GM21526 (cell line): ENCODE measurements around the gene HSPB3.
"Not testable (repeated sequence)": the region's sequence is repeated elsewhere in the genome, so short reads cannot be mapped to it uniquely, and the experiment has no call there.

Experiments
- ATAC-seq: cut with Tn5 transposase; IDR thresholded peaks from one replicate; pipeline ENCODE4 v1.9.1; 2021; ENCODE audit warnings: moderate library complexity; ENCODE audit not compliant: unreplicated experiment, low FRiP score

HSPB3 gene

GRCh38 chr5:54455413-54456157 is at the start of gene HSPB3:
Gene HSPB3, plus strand, starts transcription at chr5:54455699. Its CDS starts 91 bp downstream, at chr5:54455790.
- ATAC-seq: no peak

- no peak for ATAC-seq
These were observed 44.3 kb upstream of the HSPB3 start for GRCh38 chr5:54411176-54411575.

GRCh38 chr5:54412913-54413312 is 42.6 kb upstream of the HSPB3 start:
- ATAC-seq: no peak

- no peak for ATAC-seq
These were observed 40.4 kb upstream of the HSPB3 start for GRCh38 chr5:54415147-54415546.

GRCh38 chr5:54415896-54416601 is 39.5 kb upstream of the HSPB3 start:
- no peak for ATAC-seq

GRCh38 chr5:54419573-54420423 is 35.7 kb upstream of the HSPB3 start:
- not testable (repeated sequence) for ATAC-seq

GRCh38 chr5:54420511-54420910 is 35.0 kb upstream of the HSPB3 start:
- ATAC-seq: not testable (repeated sequence)

GRCh38 chr5:54421976-54422375 is 33.5 kb upstream of the HSPB3 start:
- no peak for ATAC-seq

GRCh38 chr5:54425258-54425657 is 30.2 kb upstream of the HSPB3 start:
- ATAC-seq: no peak

GRCh38 chr5:54426209-54426608 is 29.3 kb upstream of the HSPB3 start:
- ATAC-seq: no peak

GRCh38 chr5:54434650-54435049 is 20.8 kb upstream of the HSPB3 start:
- ATAC-seq: not testable (repeated sequence)

- ATAC-seq: no peak
These were observed 16.7 kb upstream of the HSPB3 start for GRCh38 chr5:54438620-54439389.

- peak; percentile 95 for ATAC-seq
These were observed 15.0 kb upstream of the HSPB3 start for GRCh38 chr5:54440456-54440893.

GRCh38 chr5:54442271-54442670 is 13.2 kb upstream of the HSPB3 start:
- ATAC-seq: no peak

GRCh38 chr5:54443270-54443669 is 12.2 kb upstream of the HSPB3 start:
- ATAC-seq: no peak

- ATAC-seq: no peak
These were observed 9.7 kb upstream of the HSPB3 start for GRCh38 chr5:54445691-54446378.

- no peak for ATAC-seq
These were observed 9.1 kb upstream of the HSPB3 start for GRCh38 chr5:54446379-54446732.

- ATAC-seq: no peak
These were observed 5.6 kb upstream of the HSPB3 start for GRCh38 chr5:54449923-54450322.

GRCh38 chr5:54450542-54450941 is 5.0 kb upstream of the HSPB3 start:
- no peak for ATAC-seq

GRCh38 chr5:54453046-54453445 is 2.5 kb upstream of the HSPB3 start:
- no peak for ATAC-seq
